HG03103 (cell line): ENCODE measurements around the gene SPATA25.

Source experiments
- ATAC-seq: cut with Tn5 transposase; IDR thresholded peaks from one replicate; pipeline ENCODE4 v1.9.1; 2021; ENCODE audit warnings: low read depth; ENCODE audit not compliant: unreplicated experiment

The SPATA25 gene

GRCh38 chr20:45843506-45843905 is 43.9 kb downstream of the SPATA25 start:
- no peak for ATAC-seq

GRCh38 chr20:45842169-45842812 is 45.1 kb downstream of the SPATA25 start:
- peak; percentile 92 for ATAC-seq

- ATAC-seq: no peak
Measured at GRCh38 chr20:45841407-45842129, 45.9 kb downstream of the SPATA25 start.

GRCh38 chr20:45840700-45841198 is 46.7 kb downstream of the SPATA25 start:
- no peak for ATAC-seq

- no peak for ATAC-seq
Measured at GRCh38 chr20:45836841-45837240, 50.6 kb downstream of the SPATA25 start.
